IPS-18c (cell line): ENCODE data around the gene WNT5A.
"Not testable (repeated sequence)": the region's sequence is repeated elsewhere in the genome, so short reads cannot be mapped to it uniquely, and the experiment has no call there.

ENCODE experiments used
- H3K4me3 ChIP-seq: 2 replicates; pipeline ENCODE4 v1.7.0; 2013; ENCODE audit warnings: low read depth, mild to moderate bottlenecking, low read length, moderate library complexity; ENCODE audit not compliant: insufficient read depth
- H3K9me3 ChIP-seq: one replicate; pipeline ENCODE4 v1.6.1; 2013; ENCODE audit warnings: mild to moderate bottlenecking, low read length, moderate library complexity; ENCODE audit not compliant: control insufficient read depth, insufficient read depth

The WNT5A gene

DNA sequence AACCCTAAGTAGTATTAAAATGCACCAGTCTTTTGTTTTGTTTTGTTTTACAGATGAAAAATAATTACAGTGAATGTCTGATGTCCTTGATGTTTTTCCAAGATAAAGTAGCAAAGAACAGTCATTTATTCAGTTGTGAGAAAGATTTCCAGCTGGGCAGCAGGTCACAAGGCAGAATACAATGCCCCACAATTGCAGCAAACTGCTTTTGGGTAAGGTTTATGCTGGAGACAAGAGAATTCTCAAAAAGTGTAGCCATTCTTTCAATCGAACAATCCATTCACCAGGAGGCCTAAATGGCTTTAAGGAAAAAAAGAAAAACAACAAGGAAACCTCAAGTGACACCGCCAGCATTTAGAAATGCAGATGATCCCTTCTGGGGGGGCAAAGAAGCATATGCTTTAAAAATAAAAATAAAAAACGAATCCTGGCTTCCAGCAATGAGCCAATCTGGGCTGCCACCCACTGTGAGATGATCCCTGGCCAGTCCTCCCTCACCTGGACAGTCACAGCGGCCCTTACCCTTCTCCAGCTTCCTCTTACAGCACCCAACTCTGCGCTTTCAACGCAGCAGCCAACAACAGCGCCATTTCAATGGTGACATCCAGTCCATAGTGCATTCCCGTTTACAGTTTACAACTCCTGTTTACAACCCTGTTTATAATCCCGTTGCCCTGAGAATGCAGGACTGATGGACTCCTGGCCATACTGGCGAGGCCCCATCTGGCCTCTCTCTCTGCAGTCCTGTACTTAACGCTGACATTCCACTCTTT, 25.7 kb upstream of the WNT5A start:
- Histone ChIP-seq H3K9me3 (no peaks in the 10 kb centered on the region), H3K4me3 (no peak overlapping the region)

DNA sequence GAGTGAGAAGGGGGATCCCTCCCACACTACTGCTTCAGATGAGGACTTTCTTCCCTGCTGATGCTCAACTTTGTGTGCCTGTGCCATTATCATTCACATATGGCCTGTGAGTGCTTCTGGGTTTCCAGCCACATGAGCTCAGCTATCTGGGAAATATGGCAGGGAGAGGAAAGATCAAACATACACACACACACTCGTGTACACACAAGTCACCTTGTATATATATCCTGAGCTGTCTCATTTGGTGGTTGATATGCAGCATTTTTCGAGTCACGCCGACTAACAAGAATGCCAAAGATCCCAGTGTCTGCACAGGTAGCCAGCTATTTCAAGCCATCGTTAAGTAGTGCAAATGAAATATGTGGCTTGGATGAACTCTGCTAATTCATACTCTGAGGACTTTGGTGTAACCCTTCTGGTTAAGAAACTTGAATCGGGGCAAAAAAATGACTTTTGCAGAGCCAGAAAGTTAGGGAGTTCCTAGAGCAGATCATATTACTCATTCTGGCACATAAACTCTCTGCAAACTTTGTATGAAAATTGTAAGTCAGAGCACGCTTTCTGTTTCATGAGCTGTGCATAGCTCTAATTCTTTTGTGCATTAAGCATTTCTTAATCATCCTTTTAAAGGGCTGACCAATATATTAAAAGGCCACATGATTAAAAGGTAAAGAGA, 24.9 kb upstream of the WNT5A start:
- Histone ChIP-seq H3K9me3 (no peaks in the 10 kb centered on the region), H3K4me3 (no peak overlapping the region)

GRCh38 chr3:55508335-55508734, 21.2 kb upstream of the WNT5A start:
- Histone ChIP-seq H3K9me3 (no peaks in the 10 kb centered on the region), H3K4me3 (no peak overlapping the region)

GRCh38 chr3:55507808-55508207, 20.7 kb upstream of the WNT5A start:
- H3K4me3 ChIP-seq: no peak overlapping the region
- no peaks in the 10 kb centered on the region for H3K9me3 ChIP-seq

- H3K4me3 ChIP-seq: no peak overlapping the region
- no peaks in the 10 kb centered on the region for H3K9me3 ChIP-seq
These were observed 18.7 kb upstream of the WNT5A start for GRCh38 chr3:55505776-55506175.

GRCh38 chr3:55505102-55505501, 18.0 kb upstream of the WNT5A start:
- not testable (repeated sequence) for H3K9me3 ChIP-seq, H3K4me3 ChIP-seq

DNA sequence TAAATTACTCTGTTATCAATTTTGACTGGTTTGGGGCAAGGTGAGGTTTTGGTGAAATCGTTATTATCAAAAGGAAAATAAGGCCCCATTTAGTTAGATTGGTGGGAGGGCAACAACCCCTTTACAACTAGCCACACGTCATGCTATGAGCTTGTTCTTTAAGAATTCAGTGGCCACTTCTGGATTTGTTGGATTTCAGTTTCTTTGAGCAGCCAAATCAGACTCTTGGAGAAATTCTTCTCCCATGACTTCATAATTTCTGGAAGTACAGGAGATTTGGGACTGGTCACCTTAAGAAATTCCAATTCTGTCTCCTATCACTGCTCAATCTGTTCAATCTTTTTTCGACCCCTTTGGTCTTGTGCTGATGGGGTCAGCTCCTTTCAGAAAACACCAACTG, 14.8 kb upstream of the WNT5A start:
- no peak overlapping the region for H3K4me3 ChIP-seq
- H3K9me3 ChIP-seq: no peaks in the 10 kb centered on the region

- H3K4me3 ChIP-seq: no peak overlapping the region
- H3K9me3 ChIP-seq: no peaks in the 10 kb centered on the region
These were observed 13.6 kb upstream of the WNT5A start for GRCh38 chr3:55500555-55501330.

GRCh38 chr3:55498520-55498919, 11.4 kb upstream of the WNT5A start:
- Histone ChIP-seq H3K4me3 (no peak overlapping the region), H3K9me3 (no peaks in the 10 kb centered on the region)

- Histone ChIP-seq H3K9me3 (no peaks in the 10 kb centered on the region), H3K4me3 (no peak overlapping the region)
These were observed 10.1 kb upstream of the WNT5A start for GRCh38 chr3:55497250-55497649.

GRCh38 chr3:55494976-55495375, 7.9 kb upstream of the WNT5A start:
- H3K4me3 ChIP-seq: no peak overlapping the region
- no peaks in the 10 kb centered on the region for H3K9me3 ChIP-seq

DNA sequence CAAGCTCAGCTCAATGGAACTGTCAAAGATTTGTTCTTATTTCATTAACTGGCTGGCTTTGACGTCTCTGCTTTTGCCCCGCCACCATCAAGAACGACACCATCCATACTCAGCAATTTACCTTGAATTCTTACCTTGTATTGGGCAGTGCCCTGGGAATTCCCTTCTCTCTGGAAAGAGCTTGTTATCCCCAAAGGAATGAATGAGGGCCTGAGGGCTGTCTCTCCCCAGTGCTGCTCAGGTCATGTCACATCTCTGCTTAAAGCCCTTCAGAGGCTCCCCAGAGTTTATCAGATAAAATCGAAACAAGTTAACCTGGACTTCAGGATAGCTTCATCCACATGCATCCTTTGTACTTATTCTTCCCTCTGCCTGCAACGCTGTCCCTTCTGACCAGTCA, 5.9 kb upstream of the WNT5A start:
- no peak overlapping the region for H3K4me3 ChIP-seq
- H3K9me3 ChIP-seq: no peaks in the 10 kb centered on the region

DNA sequence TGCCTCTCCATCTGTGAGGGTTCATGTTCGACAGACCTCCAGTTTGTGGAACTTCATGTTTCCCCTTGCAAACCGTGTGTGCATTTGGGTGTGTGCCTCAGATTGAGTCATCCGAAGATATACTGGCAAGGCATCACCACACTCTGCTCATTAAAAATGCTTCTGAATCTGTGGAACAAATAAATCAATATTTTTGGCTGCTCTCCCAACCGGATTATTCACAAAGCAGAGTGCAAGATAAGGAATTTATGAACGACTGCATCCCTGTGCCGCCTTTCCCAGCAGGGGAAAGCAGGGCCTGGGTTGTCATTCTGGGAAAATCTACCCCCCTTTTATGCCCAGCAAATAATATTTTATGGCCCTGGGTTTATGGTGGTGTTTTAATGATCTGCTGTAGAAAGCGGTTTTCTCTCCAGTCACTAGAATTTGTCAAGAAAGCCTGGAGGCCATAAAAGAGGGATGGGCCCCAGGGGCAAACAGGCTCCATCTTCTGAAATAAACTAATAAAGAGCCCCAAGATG, 4.2 kb upstream of the WNT5A start:
- Histone ChIP-seq H3K9me3 (no peaks in the 10 kb centered on the region), H3K4me3 (no peak overlapping the region)

DNA sequence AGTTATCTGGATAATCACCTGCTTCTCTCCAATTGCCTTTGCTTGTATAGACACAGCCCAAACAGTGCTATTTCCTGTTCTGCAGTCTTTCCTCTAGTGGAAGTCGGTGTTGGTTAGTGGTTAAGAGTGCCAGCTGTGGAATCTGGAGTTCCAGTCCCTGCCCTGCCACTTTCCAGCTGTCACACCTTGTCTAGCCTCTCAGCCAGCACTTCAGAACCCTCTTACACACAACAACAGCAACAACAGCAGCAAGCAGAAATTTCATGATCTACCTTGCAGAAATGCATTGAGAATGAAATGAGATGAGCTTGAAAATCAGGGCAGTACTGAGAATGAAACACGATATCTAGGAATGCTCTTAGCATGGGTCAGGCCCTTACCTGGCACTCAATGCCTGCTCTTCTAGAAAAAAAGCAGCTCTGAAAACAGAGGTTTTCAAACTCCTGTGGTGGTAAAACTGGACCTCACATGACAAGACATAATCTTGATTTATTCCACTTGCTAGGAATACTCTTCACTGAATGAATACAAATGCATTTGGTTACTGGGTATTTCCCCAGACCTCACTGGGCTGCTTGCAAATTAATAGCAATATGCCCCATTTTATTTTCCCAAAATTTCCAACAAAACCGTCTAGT, 3.3 kb upstream of the WNT5A start:
- peak overlapping the region; percentile 71; the same call in 1 of the 2 replicates for H3K4me3 ChIP-seq
- no peaks in the 10 kb centered on the region for H3K9me3 ChIP-seq

DNA sequence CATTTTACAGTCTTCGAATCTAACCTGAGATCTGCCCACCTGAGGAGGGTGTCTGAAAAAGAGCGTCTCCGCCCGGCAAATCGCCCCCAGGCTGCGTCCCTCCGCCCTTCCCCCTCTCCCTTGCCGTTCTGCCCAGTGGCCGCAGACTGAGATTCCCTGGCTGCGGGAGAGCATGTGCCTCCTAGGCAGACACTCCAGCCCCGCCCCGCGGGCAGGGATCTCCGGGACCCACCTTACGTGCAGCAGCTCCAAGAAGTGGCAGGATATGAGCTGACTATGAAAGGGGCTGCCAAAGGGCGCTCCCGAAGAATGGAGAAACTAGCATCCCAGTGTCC, 2.7 kb upstream of the WNT5A start:
- Histone ChIP-seq H3K4me3 (peak overlapping the region; percentile 71), H3K9me3 (no peaks in the 10 kb centered on the region)

- Histone ChIP-seq H3K4me3 (peak overlapping the region; percentile 71), H3K9me3 (no peaks in the 10 kb centered on the region)
These were observed 1.4 kb upstream of the WNT5A start for GRCh38 chr3:55488398-55489055.
